Neural crest cell (in vitro differentiated cells): ENCODE data around the gene GAS2L2. TPM values are rescaled to one million over a fixed set of nuclear protein-coding genes. Genes with fewer than 3 reads are reported as not detected.

Experiments used
- DNase-seq: peaks from one replicate; pipeline ENCODE4 v3.0.0; 2021; ENCODE audit warnings: low read depth, mixed read lengths, low spot score
- H3K27ac Mint-ChIP-seq: one replicate; pipeline ENCODE4 v1.8.0; 2021; ENCODE audit warnings: mild to moderate bottlenecking, mixed read lengths; ENCODE audit not compliant: unreplicated experiment
- H3K27me3 Mint-ChIP-seq: 2 replicates; pipeline ENCODE4 v1.8.0; 2021; ENCODE audit warnings: low read depth, mild to moderate bottlenecking, mixed read lengths
- H3K36me3 Mint-ChIP-seq: 2 replicates; pipeline ENCODE4 v1.8.0; 2021; ENCODE audit warnings: low read depth, mild to moderate bottlenecking, mixed read lengths
- H3K4me1 Mint-ChIP-seq: 2 replicates; pipeline ENCODE4 v1.8.0; 2021; ENCODE audit warnings: mixed read lengths
- H3K4me3 Mint-ChIP-seq: one replicate; pipeline ENCODE4 v1.8.0; 2021; ENCODE audit warnings: mild to moderate bottlenecking, mixed read lengths
- H3K9me3 Mint-ChIP-seq: 2 replicates; pipeline ENCODE4 v1.8.0; 2021; ENCODE audit warnings: mixed read lengths
- CTCF ChIP-seq: fragments of 200-600 bp; sonication (generic); conservative IDR thresholded peaks from 2 replicates; pipeline ENCODE4 v1.5.0; 2021; ENCODE audit warnings: antibody characterized with exemption, mild to moderate bottlenecking
- total RNA-seq: library from RNA; stranded (reverse); gene quantifications from 2 replicates; pipeline ENCODE4 v1.2.1, GENCODE V29; 2021

GAS2L2 gene
- total RNA-seq, 1 donor from 2014 or later: 0.12 TPM

DNA sequence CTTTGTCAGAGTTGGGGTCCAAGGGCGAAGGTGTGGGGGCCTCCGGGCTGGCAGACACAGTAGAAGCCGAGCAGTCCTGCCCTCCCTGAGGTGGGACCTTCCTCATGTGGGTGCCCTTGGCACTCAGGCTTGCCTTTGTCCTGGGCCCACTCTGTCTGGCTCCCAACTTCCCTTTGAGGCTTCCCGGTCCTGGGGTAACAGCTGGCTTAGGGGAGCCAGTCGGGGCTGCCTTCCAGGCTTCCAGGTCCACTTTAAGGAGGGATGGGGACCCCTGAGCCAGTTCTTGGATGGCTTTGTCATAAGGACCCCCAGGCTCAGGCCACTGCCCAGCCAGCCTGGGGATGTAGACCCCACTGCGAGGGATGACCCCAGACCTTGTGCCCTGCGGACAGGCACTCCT lies 7.8 kb downstream of the GAS2L2 start:
- TF ChIP-seq CTCF: no peak
- H3K4me1 Mint-ChIP-seq: peaks cover 10% of the 10 kb centered on the region
- H3K9me3 Mint-ChIP-seq: no peaks in the 10 kb centered on the region
- no peaks in the 10 kb centered on the region for H3K36me3 Mint-ChIP-seq
- H3K4me3 Mint-ChIP-seq: no peak overlapping the region
- peaks cover 61% of the 10 kb centered on the region for H3K27me3 Mint-ChIP-seq
- no peak for DNase-seq
- H3K27ac Mint-ChIP-seq: no peak overlapping the region

- no peaks in the 10 kb centered on the region for H3K9me3 Mint-ChIP-seq
- no peak overlapping the region for H3K27ac Mint-ChIP-seq
- no peaks in the 10 kb centered on the region for H3K36me3 Mint-ChIP-seq
- TF ChIP-seq CTCF: no peak
- H3K27me3 Mint-ChIP-seq: peaks cover 62% of the 10 kb centered on the region
- no peak for DNase-seq
- peaks cover 8% of the 10 kb centered on the region for H3K4me1 Mint-ChIP-seq
- no peak overlapping the region for H3K4me3 Mint-ChIP-seq
These were observed 8.2 kb downstream of the GAS2L2 start for GRCh38 chr17:35744830-35745229.

DNA sequence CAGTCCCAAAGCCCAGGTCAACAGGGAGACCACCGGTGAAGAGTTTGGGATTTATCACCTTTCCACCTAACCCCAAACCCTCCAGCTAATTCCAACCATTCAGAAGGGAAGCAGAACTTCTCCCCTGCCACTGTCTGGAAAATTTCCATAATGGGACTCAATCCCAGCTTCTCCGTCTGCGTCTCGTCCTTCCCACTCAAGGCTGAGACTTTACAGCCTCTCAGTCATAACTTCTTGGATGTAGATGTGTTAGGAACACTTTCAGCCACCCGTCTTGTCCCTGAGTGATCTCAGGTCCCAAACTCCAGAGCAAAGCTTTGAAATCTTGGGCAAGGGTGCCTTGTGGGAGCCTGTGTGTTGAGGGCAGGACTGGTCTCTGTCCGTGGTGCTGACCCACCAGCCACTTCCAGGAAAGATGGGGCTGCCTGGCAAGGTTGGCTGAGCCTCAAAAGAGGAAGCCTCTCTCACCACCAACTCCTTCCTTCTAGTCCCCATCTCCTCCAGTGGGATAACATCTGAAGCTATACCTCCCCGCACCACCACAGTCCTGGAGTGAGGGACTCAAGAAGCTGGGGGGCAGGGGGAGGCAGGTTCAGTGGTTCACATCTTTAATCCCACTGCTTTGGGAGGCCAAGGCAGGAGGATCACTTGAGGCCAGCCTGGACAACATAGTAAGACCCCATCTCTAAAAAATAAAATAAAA lies 9.3 kb downstream of the GAS2L2 start:
- H3K4me1 Mint-ChIP-seq: peaks cover 3% of the 10 kb centered on the region
- no peak for TF ChIP-seq CTCF
- no peaks in the 10 kb centered on the region for H3K9me3 Mint-ChIP-seq
- peak; percentile 49 for DNase-seq
- H3K36me3 Mint-ChIP-seq: no peaks in the 10 kb centered on the region
- peaks cover 60% of the 10 kb centered on the region for H3K27me3 Mint-ChIP-seq
- H3K4me3 Mint-ChIP-seq: peak overlapping the region; percentile 49
- no peak overlapping the region for H3K27ac Mint-ChIP-seq

GRCh38 chr17:35742896-35743477 lies 10.1 kb downstream of the GAS2L2 start:
- TF ChIP-seq CTCF: no peak
- Mint-ChIP-seq H3K27me3 (peaks cover 57% of the 10 kb centered on the region), H3K9me3 (no peaks in the 10 kb centered on the region), H3K36me3 (no peaks in the 10 kb centered on the region), H3K27ac (no peak overlapping the region), H3K4me3 (no peak overlapping the region), H3K4me1 (peaks cover 3% of the 10 kb centered on the region)
- DNase-seq: no peak

GRCh38 chr17:35742496-35742895 lies 10.5 kb downstream of the GAS2L2 start:
- Mint-ChIP-seq H3K36me3 (no peaks in the 10 kb centered on the region), H3K9me3 (no peaks in the 10 kb centered on the region), H3K4me3 (no peak overlapping the region), H3K27ac (no peak overlapping the region), H3K27me3 (peaks cover 55% of the 10 kb centered on the region), H3K4me1 (peaks cover 3% of the 10 kb centered on the region)
- DNase-seq: no peak
- no peak for TF ChIP-seq CTCF
